Stomach (tissue), 9 donors: ENCODE results near the gene SULT2B1. TPM values are rescaled to one million over a fixed set of nuclear protein-coding genes. Genes with fewer than 3 reads are reported as not detected.

Experiments used
- DNase-seq, 2 donors: peaks; one replicate each; pipeline versions ENCODE4 v3.0.0 to v3.0.0-alpha.2; 2013 to 2019
- H3K27ac ChIP-seq, 5 donors: fragments of 200-600 bp in 4 of 5; sonication (generic) in 4 of 5; one replicate each; pipeline ENCODE4 v1.5.1; 2013 to 2019; ENCODE audit warnings: mild to moderate bottlenecking in 1 of 5, moderate library complexity in 1 of 5
- H3K27me3 ChIP-seq, 3 donors: fragments of 200-600 bp; sonication (generic); one replicate each; pipeline ENCODE4 v1.5.1; 2017 to 2019; ENCODE audit warnings: mixed run types in 1 of 3
- H3K36me3 ChIP-seq, 4 donors: fragments of 200-600 bp; sonication (generic); 1 replicate in 3 of 4; 2 replicates in 1 of 4; pipeline ENCODE4 v1.5.1; 2016 to 2019
- H3K4me1 ChIP-seq, 4 donors: fragments of 200-600 bp; sonication (generic); one replicate each; pipeline ENCODE4 v1.5.1; 2016 to 2019
- H3K4me3 ChIP-seq, 4 donors: fragments of 200-600 bp; sonication (generic) in 3 of 4; one replicate each; pipeline ENCODE4 v1.5.1; 2016 to 2019; ENCODE audit warnings: mild to moderate bottlenecking in 1 of 4
- H3K9me3 ChIP-seq, 4 donors: fragments of 200-600 bp; sonication (generic); one replicate each; pipeline ENCODE4 v1.5.1; 2016 to 2019
- CTCF ChIP-seq, 7 experiments: fragments of 450-650 bp in 4 of 7; fragments of 200-600 bp in 3 of 7; sonication (generic) in 3 of 7; IDR thresholded peaks; one replicate each; pipeline ENCODE4 v1.5.1; 2016 to 2019; ENCODE audit warnings: antibody characterized with exemption in 7 of 7, control low read depth in 2 of 7, mild to moderate bottlenecking in 1 of 7
- EP300 ChIP-seq: sonication (generic); formaldehyde crosslinking; IDR thresholded peaks from one replicate; pipeline ENCODE4 v1.6.1; 2017; ENCODE audit warnings: antibody characterized with exemption
- POLR2A ChIP-seq, 4 donors: fragments of 450-650 bp; IDR thresholded peaks; one replicate each; pipeline ENCODE4 v1.6.1; 2016; ENCODE audit warnings: antibody characterized with exemption in 4 of 4, control low read depth in 2 of 4, mild to moderate bottlenecking in 1 of 4, moderate library complexity in 1 of 4
- POLR2AphosphoS5 ChIP-seq, 3 donors: sonication (generic); formaldehyde crosslinking; IDR thresholded peaks; one replicate each; pipeline ENCODE4 v1.6.1; 2016; ENCODE audit warnings: antibody characterized with exemption in 3 of 3
- WGBS, 5 donors: extraction: QIAGEN DNeasy Blood & Tissue Kit in 3 of 5; methylation state at CpG; one replicate each; pipeline versions ENCODE4 v1.1.5 to v1.1.7; 2013 to 2018; 5-methylcytosine and 5-hydroxymethylcytosine counted together
- intact Hi-C: fragments of 100-400 bp; cut with DNase I; formaldehyde crosslinking; loops from one replicate; pipeline ENCODE4 v1.15.1; 2023; ENCODE audit warnings: low total_unique reads
- polyA plus RNA-seq, 3 donors: library from polyadenylated mRNA; stranded (reverse); fragments of 200-250 nt; gene quantifications; one replicate each; pipeline ENCODE4 v1.2.3, GENCODE V29; 2013
- total RNA-seq, 5 donors: library from RNA; depleted of rRNA; stranded (reverse); fragments of >200 nt; gene quantifications; one replicate each; pipeline versions ENCODE4 v1.1.0 to v1.2.3, GENCODE V29; 2014 to 2016
- donor health status: healthy with polysubstance abuse.
- donor health status: Bipolar disorder and iron deficiency.
- donor health status: healthy.

SULT2B1 gene
- total and polyA plus RNA-seq, 8 donors, result 2.0 to 46.8 (median 3.1) TPM; not detected in 3

- 90 to 96% (median 94%) methylated on average over 6 of the region's 6 CpGs for WGBS, 5 donors
- peaks cover 0 to 17% (median 0%) of the 10 kb centered on the region in 3 donors for H3K27me3 ChIP-seq
- no peak for DNase-seq
- H3K27ac ChIP-seq, result no peak overlapping the region
- TF ChIP-seq CTCF (IDR thresholded peaks at IDR 0.05) (no peak), POLR2A (IDR thresholded peaks at IDR 0.05) (no peak), POLR2AphosphoS5 (IDR thresholded peaks at IDR 0.05) (no peak), EP300 (no peak)
- intact Hi-C loops, result no loop called here
- peaks cover 0 to 11% (median 8%) of the 10 kb centered on the region in 4 donors for H3K4me1 ChIP-seq
- no peaks in the 10 kb centered on the region for H3K36me3 ChIP-seq
- H3K4me3 ChIP-seq, result no peak overlapping the region
- no peaks in the 10 kb centered on the region for H3K9me3 ChIP-seq
Measured at GRCh38 chr19:48541813-48542212, 10.2 kb upstream of the SULT2B1 start.

- TF ChIP-seq EP300, result no peak
- no peak for TF ChIP-seq CTCF (IDR thresholded peaks at IDR 0.05)
- no peak for TF ChIP-seq POLR2A (IDR thresholded peaks at IDR 0.05)
- TF ChIP-seq POLR2AphosphoS5 (IDR thresholded peaks at IDR 0.05), result no peak
- H3K9me3 ChIP-seq, result no peaks in the 10 kb centered on the region
- H3K4me1 ChIP-seq, result peaks cover 0 to 11% (median 8%) of the 10 kb centered on the region in 4 donors
- peak; percentile 82 for DNase-seq
- H3K27ac ChIP-seq, result no peak overlapping the region
- H3K36me3 ChIP-seq, result no peaks in the 10 kb centered on the region
- WGBS, 5 donors, result 16 to 31% (median 18%) methylated on average over 14 to 19 of the region's 19 CpGs
- H3K27me3 ChIP-seq, result peaks cover 0 to 20% (median 0%) of the 10 kb centered on the region in 3 donors
- no peak overlapping the region for H3K4me3 ChIP-seq
- intact Hi-C loops, result no loop called here
Measured at GRCh38 chr19:48543121-48543710, 8.8 kb upstream of the SULT2B1 start.

- TF ChIP-seq CTCF (IDR thresholded peaks at IDR 0.05), result no peak
- no peak for TF ChIP-seq POLR2A (IDR thresholded peaks at IDR 0.05)
- no peak for TF ChIP-seq POLR2AphosphoS5 (IDR thresholded peaks at IDR 0.05)
- no peak for TF ChIP-seq EP300
- peaks cover 0 to 34% (median 0%) of the 10 kb centered on the region in 3 donors for H3K27me3 ChIP-seq
- H3K27ac ChIP-seq, result no peak overlapping the region
- H3K4me1 ChIP-seq, result peaks cover 0 to 11% (median 8%) of the 10 kb centered on the region in 4 donors
- DNase-seq, result peak in 1 of 2 donors; percentile 21
- 60 to 67% (median 63%) methylated on average over 19 to 25 of the region's 25 CpGs for WGBS, 5 donors
- no peaks in the 10 kb centered on the region for H3K36me3 ChIP-seq
- intact Hi-C loops, result no loop called here
- H3K4me3 ChIP-seq, result no peak overlapping the region
- H3K9me3 ChIP-seq, result no peaks in the 10 kb centered on the region
Measured at GRCh38 chr19:48544856-48545750, 6.9 kb upstream of the SULT2B1 start.

- no peak overlapping the region for H3K27ac ChIP-seq
- TF ChIP-seq POLR2A (IDR thresholded peaks at IDR 0.05) (no peak), POLR2AphosphoS5 (IDR thresholded peaks at IDR 0.05) (no peak), EP300 (no peak), CTCF (IDR thresholded peaks at IDR 0.05) (no peak)
- peaks cover 0 to 25% (median 20%) of the 10 kb centered on the region in 4 donors for H3K4me1 ChIP-seq
- H3K27me3 ChIP-seq, result peaks cover 0 to 49% (median 0%) of the 10 kb centered on the region in 3 donors
- H3K9me3 ChIP-seq, result no peaks in the 10 kb centered on the region
- no peak overlapping the region for H3K4me3 ChIP-seq
- H3K36me3 ChIP-seq, result no peaks in the 10 kb centered on the region
- no peak for DNase-seq
- WGBS, 5 donors, result 0 to 85% (median 75%) methylated on average over 1 of the region's 1 CpG
- intact Hi-C loops, result no loop called here
Measured at GRCh38 chr19:48547722-48548121, 4.2 kb upstream of the SULT2B1 start.
